K562 (cell line): Measurements from ENCODE around the gene ARID3B. TPM values are rescaled to one million over a fixed set of nuclear protein-coding genes. Genes with fewer than 3 reads are reported as not detected.

Source experiments
- ATAC-seq: fragments of 200-7000 bp; cut with Tn5 transposase; 3 replicates; pipeline ENCODE4 v1.9.1; 2020; ENCODE audit warnings: moderate library complexity
- BruUV-seq: library from RNA; stranded (reverse); fragments of 400-500 nt; replicated peaks from 2 replicates; lab custom pipeline; 2021; lab: Mats Ljungman, UMichigan
- CTCF ChIA-PET: fragments of 300-600 bp; formaldehyde crosslinking; extraction: SDS; loops from one replicate; lab custom pipeline; 2021; ENCODE audit warnings: low intra/inter-chr PET ratio; lab: Yijun Ruan, JAX
- POLR2A ChIA-PET: fragments of 300-600, 350-650 bp; sonication (Branson Sonifier 250); formaldehyde crosslinking; extraction: SDS; loops from one replicate; lab custom pipeline; 2021; ENCODE audit warnings: antibody characterized with exemption, inconsistent platforms; lab: Yijun Ruan, JAX
- DNase-seq, 4 experiments: peaks; one replicate each; pipeline versions ENCODE4 v3.0.0 to v3.0.0-alpha.2; 2011 to 2018; ENCODE audit warnings: low spot score in 3 of 4, mixed read lengths in 3 of 4; ENCODE audit errors: extremely low read depth in 1 of 4
- FAIRE-seq: peaks from 2 replicates; lab custom pipeline; 2011; peaks lifted over from hg19 to GRCh38; lab: Jason Lieb, UNC
- H2AFZ ChIP-seq: 2 replicates; pipeline ENCODE4 v1.6.0; 2011; ENCODE audit warnings: low read depth, low read length, control low read depth, inconsistent platforms
- H3K27ac ChIP-seq: fragments of 200-600 bp; 3 replicates; pipeline ENCODE4 v1.8.0; 2011; ENCODE audit warnings: low read depth, mild to moderate bottlenecking, control low read depth, inconsistent platforms, low read length, moderate library complexity, mixed read lengths; ENCODE audit errors: extremely low read depth
- H3K27me3 ChIP-seq, 2 experiments: fragments of 300-600 bp in 1 of 2; 2 replicates in 1 of 2; 3 replicates in 1 of 2; pipeline versions ENCODE4 v1.6.0 to v1.8.0; 2011; ENCODE audit warnings: inconsistent platforms in 2 of 2, low read length in 2 of 2, mild to moderate bottlenecking in 1 of 2, mixed read lengths in 1 of 2, moderate library complexity in 1 of 2; ENCODE audit not compliant: control insufficient read depth in 2 of 2, insufficient read depth in 2 of 2
- H3K36me3 ChIP-seq: fragments of 300-600 bp; 3 replicates; pipeline ENCODE4 v1.8.0; 2011; ENCODE audit warnings: mild to moderate bottlenecking, low read length, inconsistent platforms; ENCODE audit not compliant: control insufficient read depth, insufficient read depth
- H3K4me1 ChIP-seq, 2 experiments: fragments of 200-600 bp in 1 of 2; replicated peaks in 1 of 2; 2 replicates in 1 of 2; 3 replicates in 1 of 2; pipeline versions ENCODE4 v1.5.1 to v1.8.0; 2011; ENCODE audit warnings: inconsistent platforms in 2 of 2, low read length in 2 of 2, mild to moderate bottlenecking in 1 of 2, mixed read lengths in 1 of 2, moderate library complexity in 1 of 2; ENCODE audit not compliant: control insufficient read depth in 2 of 2, insufficient read depth in 2 of 2
- H3K4me2 ChIP-seq: 2 replicates; pipeline ENCODE4 v1.6.1; 2011; ENCODE audit warnings: low read length, control low read depth, inconsistent platforms, mixed read lengths; ENCODE audit not compliant: insufficient read depth
- H3K4me3 ChIP-seq: fragments of 200-600 bp; sonication (generic), shearing (Covaris generic); 2 replicates; pipeline ENCODE4 v1.5.1; 2016; ENCODE audit warnings: control low read depth, inconsistent platforms
- H3K79me2 ChIP-seq: fragments of 200-600 bp; 3 replicates; pipeline ENCODE4 v1.8.0; 2011; ENCODE audit warnings: low read length, inconsistent platforms; ENCODE audit not compliant: control insufficient read depth, insufficient read depth
- H3K9ac ChIP-seq, 2 experiments: 2 replicates each; pipeline versions ENCODE4 v1.6.0 to v1.6.1; 2011; ENCODE audit warnings: low read depth in 2 of 2, low read length in 2 of 2, control low read depth in 1 of 2, inconsistent platforms in 1 of 2, mild to moderate bottlenecking in 1 of 2, mixed read lengths in 1 of 2; ENCODE audit not compliant: insufficient read depth in 1 of 2
- H3K9me1 ChIP-seq: one replicate; pipeline ENCODE4 v1.6.0; 2011; ENCODE audit warnings: inconsistent platforms, mild to moderate bottlenecking, low read length, moderate library complexity; ENCODE audit not compliant: control insufficient read depth, insufficient read depth
- H3K9me3 ChIP-seq: replicated peaks from 2 replicates; pipeline ENCODE4 v1.5.1; 2011; ENCODE audit warnings: low read depth, low read length, inconsistent platforms; ENCODE audit not compliant: control insufficient read depth, insufficient read depth
- H4K20me1 ChIP-seq: replicated peaks from 2 replicates; pipeline ENCODE4 v1.6.1; 2011; ENCODE audit warnings: low read length, inconsistent platforms, mixed read lengths; ENCODE audit not compliant: control insufficient read depth, insufficient read depth
- CLOCK ChIP-seq: fragments of 250-450 bp; sonication (Bioruptor Pico); IDR thresholded peaks from 2 replicates; pipeline ENCODE4 v1.4.0; 2020; ENCODE audit warnings: mild to moderate bottlenecking, moderate library complexity, borderline replicate concordance
- CREM ChIP-seq: IDR thresholded peaks from 2 replicates; pipeline ENCODE4 v1.6.1; 2014; ENCODE audit warnings: antibody characterized with exemption, low read depth
- KAT2B ChIP-seq: IDR thresholded peaks from one replicate; pipeline ENCODE4 v1.6.1; 2012; ENCODE audit warnings: low read depth, mild to moderate bottlenecking, control low read depth, inconsistent platforms, low read length, moderate library complexity
- MXD1 ChIP-seq: fragments of 250-450 bp; sonication (Bioruptor Pico); IDR thresholded peaks from 2 replicates; pipeline ENCODE4 v1.8.0; 2021; ENCODE audit warnings: borderline replicate concordance, mild to moderate bottlenecking, moderate library complexity; ENCODE audit not compliant: poor library complexity, severe bottlenecking
- PPARD ChIP-seq: fragments of 250-450 bp; sonication (Bioruptor Pico); IDR thresholded peaks from 2 replicates; pipeline ENCODE4 v1.8.0; 2022; ENCODE audit warnings: inconsistent platforms, mild to moderate bottlenecking, moderate library complexity
- SMARCB1 ChIP-seq: IDR thresholded peaks from 2 replicates; pipeline ENCODE4 v1.6.1; 2011; ENCODE audit warnings: improper control_type of control experiment, low read depth; ENCODE audit not compliant: insufficient read length
- SNIP1 ChIP-seq: fragments of 450-650 bp; IDR thresholded peaks from 2 replicates; pipeline ENCODE4 v1.7.1; 2017; ENCODE audit warnings: low read depth, mild to moderate bottlenecking
- YBX1 ChIP-seq: fragments of 450-650 bp; IDR thresholded peaks from 2 replicates; pipeline ENCODE4 v1.7.1; 2016; ENCODE audit warnings: mild to moderate bottlenecking
- ZBTB11 ChIP-seq, 3 experiments: fragments of 200-800 bp in 1 of 3; fragments of 250-450 bp in 1 of 3; fragments of 450-650 bp in 1 of 3; sonication (Bioruptor Pico) in 1 of 3; sonication (Bioruptor generic) in 1 of 3; formaldehyde crosslinking in 1 of 3; IDR thresholded peaks; 2 replicates each; pipeline versions ENCODE4 v1.6.1 to v1.8.0; 2016 to 2022; ENCODE audit warnings: mild to moderate bottlenecking in 2 of 3, missing genetic modification characterization in 2 of 3, missing compliant biosample characterization in 1 of 3, moderate library complexity in 1 of 3
- ZBTB2 ChIP-seq: fragments of 450-650 bp; IDR thresholded peaks from 2 replicates; pipeline ENCODE4 v1.6.1; 2016; ENCODE audit warnings: antibody characterized with exemption
- ZNF354B ChIP-seq: fragments of 250-450 bp; sonication (Bioruptor Pico); IDR thresholded peaks from 2 replicates; pipeline ENCODE4 v1.4.0; 2020
- ZNF655 ChIP-seq: fragments of 250-450 bp; sonication (Bioruptor Pico); IDR thresholded peaks from 2 replicates; pipeline ENCODE4 v1.5.0; 2021
- WGBS: fragments of 100-300 bp; shearing (Covaris generic); methylation state at CpG from one replicate; pipeline ENCODE4 v1.1.6; 2016; ENCODE audit warnings: low coverage, mixed read lengths; ENCODE audit not compliant: insufficient coverage; ENCODE audit errors: missing lambda C conversion rate; 5-methylcytosine and 5-hydroxymethylcytosine counted together
- in situ Hi-C: fragments of 300-500 bp; cut with MboI; formaldehyde crosslinking; loops from 4 replicates; pipeline ENCODE4 v1.15.0; 2018; ENCODE audit warnings: inconsistent platforms, mixed read lengths
- intact Hi-C: fragments of 100-400 bp; cut with micrococcal nuclease; formaldehyde crosslinking; loops from 2 replicates; pipeline ENCODE4 v1.14.2; 2022
- polyA plus RNA-seq, 8 experiments: library from polyadenylated mRNA; depleted of rRNA in 4 of 8; stranded (reverse) in 5 of 8; unstranded in 3 of 8; fragments of >200 nt; fragmentation: Nextera tagmentation in 2 of 8; fragmentation: Illumina TruSeq in 1 of 8; extraction: Ambion mirVana in 2 of 8; extraction: Trizol in 1 of 8; gene quantifications; 2 replicates each; pipeline versions ENCODE4 v1.2.1 to v1.2.3, GENCODE V29; 2011 to 2014; ENCODE audit warnings: inconsistent platforms in 1 of 8, missing spikeins in 1 of 8
- total RNA-seq, 7 experiments: library from RNA; depleted of rRNA in 6 of 7; stranded (reverse); fragments of >200 nt in 6 of 7; fragmentation: Illumina TruSeq in 2 of 7; extraction: Trizol in 2 of 7; gene quantifications; 2 replicates each; pipeline versions ENCODE4 v1.2.1 to v1.2.3, GENCODE V29; 2011 to 2021; ENCODE audit warnings: low replicate concordance in 1 of 7

ARID3B gene
- total and polyA plus RNA-seq, 9 of the 15 experiments (the other 6 are each of a cell fraction or from before 2014, with no cell fraction given): 0.32 to 15.1 (median 7.1) TPM

- ATAC-seq: no peak
- Histone ChIP-seq H3K9ac (no peak overlapping the region), H3K4me2 (no peak overlapping the region), H3K27ac (no peak overlapping the region), H2AFZ (no peak overlapping the region), H4K20me1 (no peaks in the 10 kb centered on the region), H3K9me1 (no peaks in the 10 kb centered on the region), H3K36me3 (no peaks in the 10 kb centered on the region), H3K27me3 (no peaks in the 10 kb centered on the region), H3K4me1 (no peaks in the 10 kb centered on the region), H3K79me2 (no peaks in the 10 kb centered on the region), H3K9me3 (no peaks in the 10 kb centered on the region), H3K4me3 (no peak overlapping the region)
- no peak for DNase-seq
- ChIA-PET POLR2A (interaction anchor here (0.7 to 1.2 kb wide), 2 partner anchors 10 to 16 kb away, joined by 3 to 5 read pairs; no protein-coding TSS in a partner anchor), CTCF (no interaction called here)
- in situ Hi-C loops (no loop called here), intact Hi-C loops (no loop called here)
- FAIRE-seq: no peak
- 20% methylated on average over 8 of the region's 8 CpGs for WGBS
- no TSS peak for BruUV-seq
- no peak for TF ChIP-seq CLOCK (CRISPR knock-in tag)
- no peak for TF ChIP-seq ZNF655 (CRISPR knock-in tag)
- no peak for TF ChIP-seq SMARCB1
- TF ChIP-seq KAT2B: no peak
- no peak for TF ChIP-seq MXD1 (CRISPR knock-in tag)
- TF ChIP-seq CREM: no peak
- TF ChIP-seq ZNF354B (CRISPR knock-in tag): no peak
- no peak for TF ChIP-seq ZBTB11 (CRISPR knock-in tag; IDR thresholded peaks at IDR 0.05)
- no peak for TF ChIP-seq YBX1
- TF ChIP-seq PPARD: no peak
- TF ChIP-seq ZBTB2: no peak
- no peak for TF ChIP-seq SNIP1
These were observed 11.1 kb upstream of the ARID3B start for GRCh38 chr15:74529921-74530320.
